ENCODE measurements around the gene POU3F3. TPM values are rescaled to one million over a fixed set of nuclear protein-coding genes. Genes with fewer than 3 reads are reported as not detected.
A peak's percentile ranks its signal among the peaks of the same experiment; 100 is the strongest.

POU3F3 gene
- total and polyA plus RNA-seq, 12 donors = 0.03 to 0.18 (median 0.11) TPM; not detected in 4

DNA sequence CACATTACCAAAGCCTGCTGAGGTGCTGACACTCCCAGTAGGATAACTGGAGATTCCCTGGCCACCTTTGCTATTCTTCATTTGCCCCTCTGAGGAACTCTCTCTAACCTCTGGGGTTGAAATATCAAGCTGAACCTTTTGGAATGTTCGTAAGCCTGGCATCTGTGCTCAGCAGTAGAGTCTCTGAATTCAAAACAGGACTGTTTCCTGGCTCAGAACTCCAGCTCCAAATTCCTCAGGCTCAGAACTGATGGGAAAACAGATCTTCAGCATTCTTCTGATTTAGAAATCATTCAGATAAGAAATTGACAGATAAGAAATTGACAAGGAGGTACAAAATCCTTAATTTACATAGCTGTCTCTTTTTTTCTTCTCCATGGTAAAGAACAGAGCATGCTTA lies 22.2 kb upstream of the POU3F3 start:
- TF ChIP-seq, protein P1, sequence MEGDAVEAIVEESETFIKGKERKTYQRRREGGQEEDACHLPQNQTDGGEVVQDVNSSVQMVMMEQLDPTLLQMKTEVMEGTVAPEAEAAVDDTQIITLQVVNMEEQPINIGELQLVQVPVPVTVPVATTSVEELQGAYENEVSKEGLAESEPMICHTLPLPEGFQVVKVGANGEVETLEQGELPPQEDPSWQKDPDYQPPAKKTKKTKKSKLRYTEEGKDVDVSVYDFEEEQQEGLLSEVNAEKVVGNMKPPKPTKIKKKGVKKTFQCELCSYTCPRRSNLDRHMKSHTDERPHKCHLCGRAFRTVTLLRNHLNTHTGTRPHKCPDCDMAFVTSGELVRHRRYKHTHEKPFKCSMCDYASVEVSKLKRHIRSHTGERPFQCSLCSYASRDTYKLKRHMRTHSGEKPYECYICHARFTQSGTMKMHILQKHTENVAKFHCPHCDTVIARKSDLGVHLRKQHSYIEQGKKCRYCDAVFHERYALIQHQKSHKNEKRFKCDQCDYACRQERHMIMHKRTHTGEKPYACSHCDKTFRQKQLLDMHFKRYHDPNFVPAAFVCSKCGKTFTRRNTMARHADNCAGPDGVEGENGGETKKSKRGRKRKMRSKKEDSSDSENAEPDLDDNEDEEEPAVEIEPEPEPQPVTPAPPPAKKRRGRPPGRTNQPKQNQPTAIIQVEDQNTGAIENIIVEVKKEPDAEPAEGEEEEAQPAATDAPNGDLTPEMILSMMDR (IDR thresholded peaks at IDR 0.05) = no peak
- no peak for TF ChIP-seq POLR2A (IDR thresholded peaks at IDR 0.05)
- no peak overlapping the region for H3K27ac ChIP-seq
- DNase-seq = no peak
- H3K27me3 ChIP-seq = no peaks in the 10 kb centered on the region
- intact Hi-C loops (cut with DNase I) = no loop called here
- 53 to 68% (median 63%) methylated on average over 1 of the region's 1 CpG for WGBS, 4 donors
- H3K4me1 ChIP-seq (replicated peaks in 1 of 2) = no peaks in the 10 kb centered on the region
- no peaks in the 10 kb centered on the region for H3K9me3 ChIP-seq (replicated peaks in 1 of 3)
- H3K4me3 ChIP-seq = no peak overlapping the region
- no peaks in the 10 kb centered on the region for H3K36me3 ChIP-seq (replicated peaks in 1 of 2)

DNA sequence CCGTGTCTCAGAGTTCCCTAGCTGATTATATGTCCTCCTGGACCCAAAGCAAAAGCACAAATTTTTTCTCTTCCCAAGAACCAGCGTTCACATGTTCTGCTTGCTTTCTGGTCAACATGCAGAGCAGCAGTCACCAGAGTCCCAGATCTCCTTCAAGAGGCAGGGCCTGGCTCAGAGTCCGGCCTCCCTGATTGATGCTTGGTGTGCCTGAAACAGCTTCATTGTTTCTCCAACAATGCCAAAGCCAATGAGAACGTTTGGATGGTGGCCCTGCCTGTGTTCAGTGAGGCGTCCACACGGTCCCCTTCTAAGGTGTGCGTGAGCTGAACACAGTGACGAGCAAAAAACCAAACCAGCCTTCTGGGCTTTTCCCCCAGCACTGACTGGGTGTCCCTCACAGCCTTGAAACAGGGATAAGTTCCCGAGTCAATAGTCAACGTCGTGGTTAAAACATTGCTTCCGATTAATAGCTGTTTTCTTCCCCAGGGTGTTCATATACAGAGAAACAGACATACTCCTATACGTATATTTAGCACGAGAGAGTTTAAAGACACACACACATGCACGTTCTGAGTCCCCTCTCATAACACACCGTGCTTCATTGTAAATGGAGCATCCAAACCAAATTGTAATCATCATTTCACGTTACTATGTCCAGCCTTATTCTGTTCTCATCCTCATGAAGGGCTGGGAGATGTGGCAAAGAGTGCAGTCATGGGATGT lies 19.3 kb upstream of the POU3F3 start:
- 78 to 82% (median 81%) methylated on average over 17 of the region's 17 CpGs for WGBS, 4 donors
- intact Hi-C loops (cut with DNase I) = no loop called here
- no peak overlapping the region for H3K4me3 ChIP-seq
- no peak for DNase-seq
- H3K27ac ChIP-seq = no peak overlapping the region
- no peaks in the 10 kb centered on the region for H3K36me3 ChIP-seq (replicated peaks in 1 of 2)
- H3K27me3 ChIP-seq = no peaks in the 10 kb centered on the region
- no peaks in the 10 kb centered on the region for H3K4me1 ChIP-seq (replicated peaks in 1 of 2)
- TF ChIP-seq, protein P1 (IDR thresholded peaks at IDR 0.05) = no peak
- no peak for TF ChIP-seq POLR2A (IDR thresholded peaks at IDR 0.05)
- no peaks in the 10 kb centered on the region for H3K9me3 ChIP-seq (replicated peaks in 1 of 3)

DNA sequence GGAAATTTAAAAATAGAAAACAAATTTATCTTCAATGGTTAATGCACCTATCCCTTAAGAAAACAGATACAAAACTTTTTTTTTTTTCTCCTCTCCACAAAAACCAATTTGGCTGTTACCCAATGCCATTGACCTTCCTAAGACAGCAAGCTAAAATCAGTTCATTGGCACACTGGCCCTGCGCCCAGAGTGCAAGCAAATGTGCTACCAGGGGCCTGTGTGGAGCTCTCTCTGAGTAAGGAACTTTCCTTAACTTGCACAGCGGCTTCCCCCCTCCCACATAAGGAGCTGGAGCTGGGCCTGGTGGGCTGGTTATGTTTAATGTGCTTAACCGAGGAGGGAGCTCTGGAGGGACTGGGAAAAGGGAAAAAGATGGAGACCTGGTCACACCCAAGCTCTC lies 17.6 kb upstream of the POU3F3 start:
- intact Hi-C loops (cut with DNase I) = no loop called here
- peak in 2 of 7 donors; percentile 35 to 54 for DNase-seq
- peaks cover 14% of the 10 kb centered on the region for H3K27me3 ChIP-seq
- H3K9me3 ChIP-seq (replicated peaks in 1 of 3) = no peaks in the 10 kb centered on the region
- WGBS, 4 donors = 56 to 79% (median 73%) methylated on average over 3 of the region's 3 CpGs
- H3K4me3 ChIP-seq = no peak overlapping the region
- TF ChIP-seq POLR2A (IDR thresholded peaks at IDR 0.05) = no peak
- TF ChIP-seq, protein P1 (IDR thresholded peaks at IDR 0.05) = no peak
- H3K27ac ChIP-seq = no peak overlapping the region
- H3K4me1 ChIP-seq (replicated peaks in 1 of 2) = no peaks in the 10 kb centered on the region
- no peaks in the 10 kb centered on the region for H3K36me3 ChIP-seq (replicated peaks in 1 of 2)

DNA sequence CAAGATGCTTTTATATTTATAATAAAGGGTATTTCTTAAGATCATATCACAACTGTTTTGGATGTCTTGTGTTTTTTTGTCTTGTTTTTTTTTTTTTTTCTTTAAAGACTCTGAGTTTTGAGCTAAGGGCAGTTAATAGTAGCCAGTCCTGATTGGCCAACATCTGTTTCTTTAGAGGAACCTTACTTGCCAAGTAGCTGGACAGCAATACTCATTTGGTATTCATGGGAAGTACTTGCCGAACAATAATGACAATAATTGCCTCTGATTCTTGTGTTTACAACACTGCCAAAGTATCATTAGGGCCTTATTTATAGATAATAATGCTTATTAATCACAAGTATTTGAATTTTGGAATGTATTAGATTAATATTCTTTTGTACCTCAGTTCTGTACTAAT lies 17.1 kb upstream of the POU3F3 start:
- Histone ChIP-seq H3K4me1 (replicated peaks in 1 of 2) (no peaks in the 10 kb centered on the region), H3K36me3 (replicated peaks in 1 of 2) (no peaks in the 10 kb centered on the region), H3K27me3 (peaks cover 17% of the 10 kb centered on the region), H3K9me3 (replicated peaks in 1 of 3) (no peaks in the 10 kb centered on the region), H3K4me3 (no peak overlapping the region), H3K27ac (no peak overlapping the region)
- intact Hi-C loops (cut with DNase I) = no loop called here
- DNase-seq = no peak
- WGBS, 4 donors = 81 to 95% (median 90%) methylated on average over 1 of the region's 1 CpG
- TF ChIP-seq, protein P1 (IDR thresholded peaks at IDR 0.05) = no peak
- no peak for TF ChIP-seq POLR2A (IDR thresholded peaks at IDR 0.05)

All from adrenal gland (tissue), 12 donors.